Measurements from ENCODE around the gene GPS1.

GPS1 gene

GRCh38 chr17:82045936-82046484 lies 5.7 kb upstream of the GPS1 start:
- no peak overlapping the region for H3K4me2 ChIP-seq (ENCODE audit: low read length)
- no peaks in the 10 kb centered on the region for H3K79me2 ChIP-seq (ENCODE audit: low read length)
- H3K4me3 ChIP-seq (ENCODE audit: low read length): no peak overlapping the region
- H4K20me1 ChIP-seq (ENCODE audit: insufficient read depth, low read length): no peaks in the 10 kb centered on the region
- no peak overlapping the region for H2AFZ ChIP-seq (ENCODE audit: low read depth, low read length)
- H3K36me3 ChIP-seq (replicated peaks; ENCODE audit: low read depth, low read length): no peaks in the 10 kb centered on the region
- no peak overlapping the region for H3K9ac ChIP-seq (ENCODE audit: low read length)
- H3K27ac ChIP-seq (ENCODE audit: low read length): no peak overlapping the region
- no peaks in the 10 kb centered on the region for H3K27me3 ChIP-seq (ENCODE audit: low read depth, low read length)
- TF ChIP-seq CTCF (IDR thresholded peaks at IDR 0.05; ENCODE audit: low read depth, low read length) (no peak), EZH2phosphoT487 (IDR thresholded peaks at IDR 0.05; ENCODE audit: low read depth) (no peak)
- H3K9me3 ChIP-seq (ENCODE audit: insufficient read depth, low read length): no peaks in the 10 kb centered on the region
- peaks cover 5% of the 10 kb centered on the region for H3K4me1 ChIP-seq (ENCODE audit: low read length)

- no peak overlapping the region for H3K27ac ChIP-seq (ENCODE audit: low read length)
- no peak overlapping the region for H3K4me3 ChIP-seq (ENCODE audit: low read length)
- no peak overlapping the region for H3K4me2 ChIP-seq (ENCODE audit: low read length)
- H3K9me3 ChIP-seq (ENCODE audit: insufficient read depth, low read length): no peaks in the 10 kb centered on the region
- no peaks in the 10 kb centered on the region for H4K20me1 ChIP-seq (ENCODE audit: insufficient read depth, low read length)
- H3K36me3 ChIP-seq (replicated peaks; ENCODE audit: low read depth, low read length): no peaks in the 10 kb centered on the region
- H3K27me3 ChIP-seq (ENCODE audit: low read depth, low read length): no peaks in the 10 kb centered on the region
- H2AFZ ChIP-seq (ENCODE audit: low read depth, low read length): no peak overlapping the region
- peaks cover 3% of the 10 kb centered on the region; the same call in 1 of the 2 replicates for H3K79me2 ChIP-seq (ENCODE audit: low read length)
- no peak for TF ChIP-seq CTCF (IDR thresholded peaks at IDR 0.05; ENCODE audit: low read depth, low read length)
- no peak for TF ChIP-seq EZH2phosphoT487 (IDR thresholded peaks at IDR 0.05; ENCODE audit: low read depth)
- peaks cover 5% of the 10 kb centered on the region for H3K4me1 ChIP-seq (ENCODE audit: low read length)
- no peak overlapping the region for H3K9ac ChIP-seq (ENCODE audit: low read length)
Measured at GRCh38 chr17:82046903-82047302, 4.8 kb upstream of the GPS1 start.

GRCh38 chr17:82047379-82047778 lies 4.3 kb upstream of the GPS1 start:
- peaks cover 5% of the 10 kb centered on the region for H3K4me1 ChIP-seq (ENCODE audit: low read length)
- no peaks in the 10 kb centered on the region for H3K9me3 ChIP-seq (ENCODE audit: insufficient read depth, low read length)
- H3K79me2 ChIP-seq (ENCODE audit: low read length): peaks cover 7% of the 10 kb centered on the region
- H3K27me3 ChIP-seq (ENCODE audit: low read depth, low read length): no peaks in the 10 kb centered on the region
- no peak overlapping the region for H3K27ac ChIP-seq (ENCODE audit: low read length)
- TF ChIP-seq CTCF (IDR thresholded peaks at IDR 0.05; ENCODE audit: low read depth, low read length) (no peak), EZH2phosphoT487 (IDR thresholded peaks at IDR 0.05; ENCODE audit: low read depth) (no peak)
- H3K36me3 ChIP-seq (replicated peaks; ENCODE audit: low read depth, low read length): no peaks in the 10 kb centered on the region
- H3K4me2 ChIP-seq (ENCODE audit: low read length): no peak overlapping the region
- no peak overlapping the region for H3K4me3 ChIP-seq (ENCODE audit: low read length)
- no peak overlapping the region for H2AFZ ChIP-seq (ENCODE audit: low read depth, low read length)
- peaks cover 3% of the 10 kb centered on the region; the same call in 1 of the 2 replicates for H4K20me1 ChIP-seq (ENCODE audit: insufficient read depth, low read length)
- no peak overlapping the region for H3K9ac ChIP-seq (ENCODE audit: low read length)

- no peak for TF ChIP-seq EZH2phosphoT487 (IDR thresholded peaks at IDR 0.05; ENCODE audit: low read depth)
- no peak for TF ChIP-seq CTCF (IDR thresholded peaks at IDR 0.05; ENCODE audit: low read depth, low read length)
- Histone ChIP-seq H3K4me1 (ENCODE audit: low read length) (peaks cover 12% of the 10 kb centered on the region), H3K36me3 (replicated peaks; ENCODE audit: low read depth, low read length) (no peaks in the 10 kb centered on the region), H3K4me3 (ENCODE audit: low read length) (no peak overlapping the region), H2AFZ (ENCODE audit: low read depth, low read length) (no peak overlapping the region), H3K27me3 (ENCODE audit: low read depth, low read length) (no peaks in the 10 kb centered on the region), H3K9me3 (ENCODE audit: insufficient read depth, low read length) (no peaks in the 10 kb centered on the region), H3K4me2 (ENCODE audit: low read length) (no peak overlapping the region), H3K27ac (ENCODE audit: low read length) (no peak overlapping the region), H4K20me1 (ENCODE audit: insufficient read depth, low read length) (peaks cover 7% of the 10 kb centered on the region; the same call in 1 of the 2 replicates), H3K79me2 (ENCODE audit: low read length) (peaks cover 14% of the 10 kb centered on the region), H3K9ac (ENCODE audit: low read length) (no peak overlapping the region)
Measured at GRCh38 chr17:82047914-82048570, 3.7 kb upstream of the GPS1 start.
